NCI-H748 (cell line): ENCODE data around the gene ONECUT2.

Source experiments
- DNase-seq: peaks from one replicate; lab custom pipeline; 2025; ENCODE audit not compliant: unreplicated experiment; lab: John Stamatoyannopoulos, UW

ONECUT2 gene

GRCh38 chr18:57523171-57523956, 88.2 kb downstream of the ONECUT2 start:
- no peak for DNase-seq

GRCh38 chr18:57527556-57528229, 92.5 kb downstream of the ONECUT2 start:
- no peak for DNase-seq

- no peak for DNase-seq
These were observed 94.0 kb downstream of the ONECUT2 start for GRCh38 chr18:57529151-57529550.

DNA sequence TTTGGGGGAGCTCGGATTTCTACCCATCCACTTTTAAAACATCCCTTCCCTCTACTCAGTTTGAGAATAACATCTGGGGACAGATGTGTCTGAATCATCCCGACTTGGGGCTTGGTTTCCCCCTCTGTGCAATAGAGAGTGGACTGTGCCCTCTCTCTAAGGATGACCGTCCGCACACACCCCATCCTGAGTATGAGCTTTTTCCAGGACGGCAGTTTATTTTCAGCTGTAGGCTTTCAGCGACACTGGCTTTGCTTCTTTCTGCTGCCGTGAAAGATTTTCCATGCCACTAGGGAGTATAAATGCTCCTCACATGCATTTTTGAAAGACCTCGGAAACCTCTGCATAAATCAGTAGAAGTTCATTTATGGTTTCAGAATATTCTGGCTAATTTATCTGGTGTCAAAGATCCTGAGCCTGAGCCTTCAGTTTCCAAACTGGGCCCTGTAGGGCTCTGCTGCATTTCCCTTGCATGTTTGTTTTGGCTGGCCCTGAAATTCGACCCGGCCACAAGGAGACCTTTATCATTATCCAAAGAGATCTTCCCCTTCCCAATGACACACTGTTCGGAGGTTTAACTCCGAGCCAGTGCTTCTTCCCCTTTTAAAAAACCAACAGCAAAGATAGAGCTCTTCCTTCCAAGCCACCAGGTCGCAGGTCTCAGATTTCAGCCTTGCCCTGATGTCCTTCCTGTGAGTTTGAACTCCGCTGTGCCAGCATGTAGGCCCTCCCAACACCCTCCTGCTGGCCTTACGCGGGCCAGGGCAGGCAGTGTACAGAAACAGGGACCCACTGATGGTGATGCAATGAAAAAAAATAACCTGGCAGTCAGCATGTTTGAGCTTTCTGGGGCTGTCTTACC, 98.1 kb downstream of the ONECUT2 start:
- DNase-seq = no peak

GRCh38 chr18:57533868-57534510, 98.8 kb downstream of the ONECUT2 start:
- no peak for DNase-seq

- no peak for DNase-seq
These were observed 99.3 kb downstream of the ONECUT2 start for GRCh38 chr18:57534511-57534909.

DNA sequence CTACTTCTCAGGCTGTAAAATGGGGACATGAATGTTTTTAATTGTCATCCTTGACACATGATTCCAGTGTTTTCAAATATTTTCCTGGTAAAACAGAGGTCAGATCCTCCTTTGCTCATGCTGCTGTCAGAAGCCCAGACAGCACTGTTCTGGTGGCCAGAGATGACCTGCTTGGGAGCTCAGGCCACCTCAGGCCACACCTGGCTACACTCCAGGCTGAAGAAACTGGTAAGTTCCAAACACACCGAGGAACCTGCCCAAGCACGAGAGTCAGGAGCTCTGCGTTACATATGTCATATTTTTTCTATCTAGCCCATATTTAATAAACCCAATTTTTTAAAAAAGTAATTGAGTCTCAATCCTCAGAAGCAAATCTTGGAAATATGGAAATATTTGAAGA, 103.4 kb downstream of the ONECUT2 start:
- DNase-seq = no peak

- DNase-seq = no peak
These were observed 104.5 kb downstream of the ONECUT2 start for GRCh38 chr18:57539702-57540101.
